OCI-LY1 (cell line): ENCODE measurements around the gene ANKDD1A.

Source experiments
- H2AFZ ChIP-seq: fragments of 200-600 bp; sonication (generic), shearing (Covaris generic); 2 replicates; pipeline ENCODE4 v1.6.0; 2014; ENCODE audit warnings: antibody characterized with exemption, mild to moderate bottlenecking, low read length
- H3F3A ChIP-seq: fragments of 200-600 bp; sonication (generic), shearing (Covaris generic); 2 replicates; pipeline ENCODE4 v1.6.0; 2014; ENCODE audit warnings: mild to moderate bottlenecking, antibody characterized with exemption, low read length, moderate library complexity; ENCODE audit not compliant: insufficient read depth
- H3K27ac ChIP-seq: fragments of 200-600 bp; sonication (generic); 2 replicates; pipeline ENCODE4 v1.5.1; 2014; ENCODE audit warnings: low read length, mixed run types, mild to moderate bottlenecking, low read depth; ENCODE audit not compliant: poor library complexity, severe bottlenecking
- H3K27me3 ChIP-seq: fragments of 200-600 bp; sonication (generic); 2 replicates; pipeline ENCODE4 v1.6.0; 2014; ENCODE audit warnings: antibody characterized with exemption, mild to moderate bottlenecking, low read length, moderate library complexity; ENCODE audit not compliant: insufficient read depth
- H3K36me3 ChIP-seq: fragments of 200-600 bp; sonication (generic); 2 replicates; pipeline ENCODE4 v1.6.1; 2014; ENCODE audit warnings: mild to moderate bottlenecking, antibody characterized with exemption, low read length, moderate library complexity, mixed read lengths; ENCODE audit not compliant: insufficient read depth
- H3K4me1 ChIP-seq: fragments of 200-600 bp; sonication (generic); 2 replicates; pipeline ENCODE4 v1.5.1; 2014; ENCODE audit warnings: mild to moderate bottlenecking, low read length, moderate library complexity; ENCODE audit not compliant: insufficient read depth, severe bottlenecking
- H3K4me2 ChIP-seq: fragments of 200-600 bp; sonication (generic), shearing (Covaris generic); 2 replicates; pipeline ENCODE4 v1.6.1; 2014; ENCODE audit warnings: low read length
- H3K4me3 ChIP-seq: fragments of 200-600 bp; sonication (generic); 2 replicates; pipeline ENCODE4 v1.5.1; 2014; ENCODE audit warnings: low read length, low read depth, mild to moderate bottlenecking, mixed read lengths; ENCODE audit not compliant: poor library complexity, severe bottlenecking
- H3K79me2 ChIP-seq: fragments of 200-600 bp; shearing (Covaris generic); 2 replicates; pipeline ENCODE4 v1.6.1; 2016; ENCODE audit warnings: mixed run types, low read length, mixed read lengths; ENCODE audit not compliant: insufficient read depth
- H3K9ac ChIP-seq: fragments of 200-600 bp; sonication (generic), shearing (Covaris generic); 2 replicates; pipeline ENCODE4 v1.6.1; 2014; ENCODE audit warnings: mild to moderate bottlenecking, low read length, mixed read lengths
- H3K9me2 ChIP-seq: fragments of 200-600 bp; sonication (generic), shearing (Covaris generic); 2 replicates; pipeline ENCODE4 v1.6.1; 2014; ENCODE audit warnings: low read depth, mild to moderate bottlenecking, low read length, mixed read lengths
- H3K9me3 ChIP-seq: fragments of 200-600 bp; shearing (Covaris generic); 2 replicates; pipeline ENCODE4 v1.6.1; 2014; ENCODE audit warnings: low read length, mixed read lengths
- H4K20me1 ChIP-seq: fragments of 200-600 bp; sonication (generic), shearing (Covaris generic); 2 replicates; pipeline ENCODE4 v1.6.0; 2016; ENCODE audit warnings: mild to moderate bottlenecking, low read length; ENCODE audit not compliant: insufficient read depth
- CTCF ChIP-seq: fragments of 200-600 bp; sonication (generic), shearing (Covaris generic); IDR thresholded peaks from 2 replicates; pipeline ENCODE4 v1.5.1; 2017; ENCODE audit warnings: mild to moderate bottlenecking, antibody characterized with exemption, low read length, moderate library complexity, mixed read lengths
- EZH2 ChIP-seq: fragments of 200-600 bp; sonication (generic), shearing (Covaris generic); IDR thresholded peaks from 2 replicates; pipeline ENCODE4 v1.8.0; 2017; ENCODE audit warnings: borderline replicate concordance, mixed run types, mild to moderate bottlenecking, antibody characterized with exemption, low read length, moderate library complexity, mixed read lengths

ANKDD1A gene

GRCh38 chr15:64934023-64934422 lies 22.3 kb downstream of the ANKDD1A start:
- no peaks in the 10 kb centered on the region for H3K79me2 ChIP-seq
- H2AFZ ChIP-seq: no peak overlapping the region
- H3K27ac ChIP-seq: no peak overlapping the region
- no peaks in the 10 kb centered on the region for H3K9me3 ChIP-seq
- no peaks in the 10 kb centered on the region for H4K20me1 ChIP-seq
- no peaks in the 10 kb centered on the region for H3K27me3 ChIP-seq
- H3K9ac ChIP-seq: no peak overlapping the region
- no peaks in the 10 kb centered on the region for H3K4me1 ChIP-seq
- no peaks in the 10 kb centered on the region for H3F3A ChIP-seq
- no peaks in the 10 kb centered on the region for H3K9me2 ChIP-seq
- no peak overlapping the region for H3K4me2 ChIP-seq
- no peaks in the 10 kb centered on the region; the same call in 1 of the 2 replicates for H3K36me3 ChIP-seq
- no peak for TF ChIP-seq CTCF
- no peak for TF ChIP-seq EZH2
- H3K4me3 ChIP-seq: no peak overlapping the region

GRCh38 chr15:64938192-64938591 lies 26.5 kb downstream of the ANKDD1A start:
- Histone ChIP-seq H3K4me3 (no peak overlapping the region), H3K4me2 (no peak overlapping the region), H3K36me3 (no peaks in the 10 kb centered on the region; the same call in 1 of the 2 replicates), H3K4me1 (no peaks in the 10 kb centered on the region), H3K9me2 (no peaks in the 10 kb centered on the region), H3K9me3 (no peaks in the 10 kb centered on the region), H3K27me3 (no peaks in the 10 kb centered on the region), H3F3A (no peaks in the 10 kb centered on the region), H4K20me1 (no peaks in the 10 kb centered on the region), H3K79me2 (no peaks in the 10 kb centered on the region), H3K9ac (no peak overlapping the region), H3K27ac (no peak overlapping the region), H2AFZ (no peak overlapping the region)
- TF ChIP-seq EZH2 (no peak), CTCF (no peak)

- no peaks in the 10 kb centered on the region for H3K9me2 ChIP-seq
- no peak overlapping the region for H2AFZ ChIP-seq
- no peaks in the 10 kb centered on the region for H3K79me2 ChIP-seq
- H3K27ac ChIP-seq: no peak overlapping the region
- no peak overlapping the region for H3K4me3 ChIP-seq
- H3K27me3 ChIP-seq: no peaks in the 10 kb centered on the region
- no peak overlapping the region for H3K9ac ChIP-seq
- no peaks in the 10 kb centered on the region for H3K36me3 ChIP-seq
- no peaks in the 10 kb centered on the region for H3K4me1 ChIP-seq
- no peaks in the 10 kb centered on the region for H3F3A ChIP-seq
- no peaks in the 10 kb centered on the region for H4K20me1 ChIP-seq
- TF ChIP-seq EZH2 (no peak), CTCF (no peak)
- H3K9me3 ChIP-seq: no peaks in the 10 kb centered on the region
- H3K4me2 ChIP-seq: no peak overlapping the region
Observed at GRCh38 chr15:64942356-64942755, 30.7 kb downstream of the ANKDD1A start.
